ENCODE results near the gene C1QTNF9B. TPM values are rescaled to one million over a fixed set of nuclear protein-coding genes. Genes with fewer than 3 reads are reported as not detected.
"Not testable (repeated sequence)": the region's sequence is repeated elsewhere in the genome, so short reads cannot be mapped to it uniquely, and the experiment has no call there.

The C1QTNF9B gene
- polyA plus RNA-seq, 2 of the 4 experiments (the other 2 are of a cell fraction), result not detected

- ATAC-seq (no peak), FAIRE-seq (no peak), DNase-seq (ENCODE audit: low read depth in 1 of 2, low spot score in 1 of 2) (no peak)
- 91% methylated on average over 4 of the region's 4 CpGs for WGBS (ENCODE audit: missing lambda C conversion rate)
- Histone ChIP-seq H3K4me2 (no peak overlapping the region), H3K4me3 (no peak overlapping the region), H3K4me1 (peaks cover 6% of the 10 kb centered on the region; the same call in 2 of the 3 replicates), H3K9me3 (no peaks in the 10 kb centered on the region), H3K27ac (no peak overlapping the region)
- ChIA-PET CTCF (no interaction called here), POLR2A (no interaction called here)
- no peak for TF ChIP-seq CBX2 (IDR thresholded peaks at IDR 0.05; ENCODE audit: borderline replicate concordance, low read depth)
- TF ChIP-seq TFCP2L1 (CRISPR knock-in tag; IDR thresholded peaks at IDR 0.05), result no peak
- no peak for TF ChIP-seq ESRRA (IDR thresholded peaks at IDR 0.05; ENCODE audit: borderline replicate concordance, low read length)
- TF ChIP-seq GATA3 (IDR thresholded peaks at IDR 0.05; ENCODE audit: borderline replicate concordance), result no peak
- TF ChIP-seq CHD4 (IDR thresholded peaks at IDR 0.05; ENCODE audit: borderline replicate concordance), result no peak
- no peak for TF ChIP-seq KDM5A (IDR thresholded peaks at IDR 0.05)
- no peak for TF ChIP-seq CTCF (IDR thresholded peaks at IDR 0.05)
- TF ChIP-seq HOXB5 (CRISPR knock-in tag; IDR thresholded peaks at IDR 0.05), result no peak
- no peak for TF ChIP-seq BHLHE40 (IDR thresholded peaks at IDR 0.05; ENCODE audit: low read depth, low read length)
- no peak for TF ChIP-seq USF2 (IDR thresholded peaks at IDR 0.05)
Measured at GRCh38 chr13:23883255-23883654, 14.0 kb downstream of the C1QTNF9B start.

- H3K9me3 ChIP-seq; FAIRE-seq; DNase-seq (ENCODE audit: low read depth in 1 of 2, low spot score in 1 of 2); H3K4me2 ChIP-seq; H3K4me3 ChIP-seq; H3K27ac ChIP-seq; ATAC-seq; H3K4me1 ChIP-seq; POLR2A ChIA-PET: not testable (repeated sequence)
- CTCF ChIA-PET, result interaction anchor here (1.2 to 1.4 kb wide), 2 partner anchors 173 to 414 kb away, joined by 3 to 4 read pairs; no protein-coding TSS in a partner anchor
- WGBS (ENCODE audit: missing lambda C conversion rate), result 92% methylated on average over 5 of the region's 8 CpGs
Measured at GRCh38 chr13:23881402-23881800, 15.9 kb downstream of the C1QTNF9B start.

- H3K4me2 ChIP-seq; H3K27ac ChIP-seq; H3K4me1 ChIP-seq; DNase-seq (ENCODE audit: low read depth in 1 of 2, low spot score in 1 of 2); POLR2A ChIA-PET; H3K4me3 ChIP-seq; ATAC-seq; FAIRE-seq; H3K9me3 ChIP-seq: not testable (repeated sequence)
- 94% methylated on average over 12 of the region's 18 CpGs for WGBS (ENCODE audit: missing lambda C conversion rate)
- CTCF ChIA-PET, result interaction anchor here (1.4 kb wide), 1 partner anchor 173 kb away, joined by 4 read pairs; no protein-coding TSS in a partner anchor
Measured at GRCh38 chr13:23880493-23881401, 16.6 kb downstream of the C1QTNF9B start.

- Histone ChIP-seq H3K4me1 (no peaks in the 10 kb centered on the region), H3K4me3 (no peak overlapping the region), H3K4me2 (no peak overlapping the region), H3K27ac (no peak overlapping the region), H3K9me3 (no peaks in the 10 kb centered on the region)
- DNase-seq (ENCODE audit: low read depth in 1 of 2, low spot score in 1 of 2) (no peak), FAIRE-seq (no peak), ATAC-seq (no peak)
- POLR2A ChIA-PET, result no interaction called here
- CTCF ChIA-PET, result interaction anchor here (1.1 kb wide), 1 partner anchor 25 kb away, joined by 3 read pairs; no protein-coding TSS in a partner anchor
- 94% methylated on average over 4 of the region's 4 CpGs for WGBS (ENCODE audit: missing lambda C conversion rate)
- no peak for TF ChIP-seq FOSL2 (IDR thresholded peaks at IDR 0.05)
- no peak for TF ChIP-seq FOSL2 (CRISPR knock-in tag; IDR thresholded peaks at IDR 0.05)
- TF ChIP-seq POLR2A (IDR thresholded peaks at IDR 0.05; ENCODE audit: low read length), result no peak
- no peak for TF ChIP-seq MAFK (IDR thresholded peaks at IDR 0.05; ENCODE audit: partially characterized antibody)
- TF ChIP-seq TFCP2L1 (CRISPR knock-in tag; IDR thresholded peaks at IDR 0.05), result no peak
- TF ChIP-seq FOXS1 (CRISPR knock-in tag; IDR thresholded peaks at IDR 0.05), result no peak
- no peak for TF ChIP-seq ZNF302 (CRISPR knock-in tag; IDR thresholded peaks at IDR 0.05)
- no peak for TF ChIP-seq KDM1A (IDR thresholded peaks at IDR 0.05; ENCODE audit: low read depth)
- TF ChIP-seq HOXA7 (CRISPR knock-in tag; IDR thresholded peaks at IDR 0.05), result no peak
- TF ChIP-seq NFE2L2 (conservative IDR thresholded peaks at IDR 0.05; ENCODE audit: low read length), result no peak
- TF ChIP-seq JUN (IDR thresholded peaks at IDR 0.05), result no peak
- TF ChIP-seq CEBPB (IDR thresholded peaks at IDR 0.05), result no peak
- no peak for TF ChIP-seq HES2 (IDR thresholded peaks at IDR 0.05)
- no peak for TF ChIP-seq ZSCAN20 (CRISPR knock-in tag; IDR thresholded peaks at IDR 0.05)
- no peak for TF ChIP-seq BHLHE40 (IDR thresholded peaks at IDR 0.05; ENCODE audit: low read depth, low read length)
- no peak for TF ChIP-seq CTCF (IDR thresholded peaks at IDR 0.05)
- no peak for TF ChIP-seq EHF (CRISPR knock-in tag; IDR thresholded peaks at IDR 0.05)
- no peak for TF ChIP-seq MAX (IDR thresholded peaks at IDR 0.05)
Measured at GRCh38 chr13:23877286-23877685, 20.0 kb downstream of the C1QTNF9B start.

Measured in A549 (cell line).